IMR-90 (cell line): ENCODE results near the gene DOCK6. TPM values are rescaled to one million over a fixed set of nuclear protein-coding genes. Genes with fewer than 3 reads are reported as not detected.

Experiments used
- ATAC-seq: fragments of 200-7000 bp; cut with Tn5 transposase; 2 replicates; pipeline ENCODE4 v1.9.1; 2020; ENCODE audit warnings: low read depth, mild to moderate bottlenecking, moderate library complexity
- BruUV-seq: library from RNA; stranded (reverse); fragments of 400-500 nt; replicated peaks from 2 replicates; lab custom pipeline; 2021; lab: Mats Ljungman, UMichigan
- CTCF ChIA-PET: fragments of 300-600 bp; formaldehyde crosslinking; extraction: SDS; loops from one replicate; lab custom pipeline; 2021; ENCODE audit warnings: antibody characterized with exemption; lab: Yijun Ruan, JAX
- POLR2A ChIA-PET: fragments of 300-600 bp; sonication (Branson Sonifier 250); formaldehyde crosslinking; loops from one replicate; lab custom pipeline; 2022; ENCODE audit warnings: antibody characterized with exemption; ENCODE audit not compliant: unreplicated experiment; lab: Charles Lee
- DNase-seq: peaks from one replicate; pipeline ENCODE4 v3.0.0; 2013
- H2AFZ ChIP-seq: replicated peaks from 2 replicates; pipeline ENCODE3; 2013; ENCODE audit warnings: low read length, mild to moderate bottlenecking; ENCODE audit not compliant: poor library complexity
- H2AK5ac ChIP-seq: 2 replicates; pipeline ENCODE4 v1.6.1; 2013; ENCODE audit warnings: low read depth, low read length, inconsistent platforms
- H2AK9ac ChIP-seq: replicated peaks from 2 replicates; pipeline ENCODE3; 2013; ENCODE audit warnings: mild to moderate bottlenecking, low read depth, low read length, moderate library complexity; ENCODE audit not compliant: poor library complexity
- H2BK120ac ChIP-seq: 2 replicates; pipeline ENCODE4 v1.6.1; 2013; ENCODE audit warnings: low read depth, low read length, inconsistent platforms
- H2BK15ac ChIP-seq: 3 replicates; pipeline ENCODE4 v1.6.1; 2013; ENCODE audit warnings: low read depth, low read length, inconsistent platforms
- H2BK20ac ChIP-seq: 2 replicates; pipeline ENCODE4 v1.6.1; 2013; ENCODE audit warnings: low read depth, mild to moderate bottlenecking, inconsistent platforms, low read length, moderate library complexity
- H2BK5ac ChIP-seq: 2 replicates; pipeline ENCODE4 v1.6.1; 2013; ENCODE audit warnings: mild to moderate bottlenecking, low read depth, low read length, inconsistent platforms; ENCODE audit not compliant: poor library complexity, severe bottlenecking
- H3K14ac ChIP-seq: replicated peaks from 2 replicates; pipeline ENCODE4 v1.6.1; 2013; ENCODE audit warnings: low read depth, low read length, inconsistent platforms
- H3K18ac ChIP-seq: 2 replicates; pipeline ENCODE4 v1.6.1; 2013; ENCODE audit warnings: low read depth, low read length, control low read depth
- H3K23ac ChIP-seq: 2 replicates; pipeline ENCODE4 v1.6.1; 2013; ENCODE audit warnings: low read depth, low read length, inconsistent platforms
- H3K27ac ChIP-seq: 2 replicates; pipeline ENCODE4 v1.5.1; 2013; ENCODE audit warnings: mild to moderate bottlenecking, control low read depth, low read length; ENCODE audit not compliant: insufficient read depth
- H3K27me3 ChIP-seq: 2 replicates; pipeline ENCODE4 v1.6.1; 2013; ENCODE audit warnings: low read length; ENCODE audit not compliant: control insufficient read depth, insufficient read depth
- H3K36me3 ChIP-seq: 2 replicates; pipeline ENCODE4 v1.6.1; 2013; ENCODE audit warnings: low read length, mixed read lengths; ENCODE audit not compliant: control insufficient read depth, insufficient read depth
- H3K4ac ChIP-seq: 2 replicates; pipeline ENCODE4 v1.6.1; 2013; ENCODE audit warnings: low read depth, low read length, inconsistent platforms
- H3K4me1 ChIP-seq: 2 replicates; pipeline ENCODE4 v1.6.1; 2013; ENCODE audit warnings: low read length, mixed read lengths; ENCODE audit not compliant: control insufficient read depth, insufficient read depth
- H3K4me2 ChIP-seq: 2 replicates; pipeline ENCODE4 v1.6.1; 2013; ENCODE audit warnings: low read depth, mild to moderate bottlenecking, control low read depth, low read length, moderate library complexity
- H3K4me3 ChIP-seq: 2 replicates; pipeline ENCODE4 v1.5.1; 2013; ENCODE audit warnings: low read depth, mild to moderate bottlenecking, control low read depth, low read length, moderate library complexity; ENCODE audit not compliant: insufficient read depth
- H3K56ac ChIP-seq: 2 replicates; pipeline ENCODE4 v1.6.1; 2013; ENCODE audit warnings: low read length, inconsistent platforms; ENCODE audit not compliant: insufficient read depth; ENCODE audit errors: extremely low read depth
- H3K79me1 ChIP-seq, 2 experiments: 2 replicates each; pipeline ENCODE4 v1.6.1; 2013; ENCODE audit warnings: low read length in 2 of 2, inconsistent platforms in 1 of 2, low read depth in 1 of 2
- H3K9ac ChIP-seq: 2 replicates; pipeline ENCODE4 v1.6.1; 2013; ENCODE audit warnings: low read depth, low read length, control low read depth
- H3K9me1 ChIP-seq: 2 replicates; pipeline ENCODE4 v1.6.1; 2013; ENCODE audit warnings: low read length, inconsistent platforms; ENCODE audit not compliant: insufficient read depth
- H3K9me3 ChIP-seq: 2 replicates; pipeline ENCODE4 v1.6.1; 2013; ENCODE audit warnings: low read length; ENCODE audit not compliant: control insufficient read depth, insufficient read depth
- H4K20me1 ChIP-seq: 2 replicates; pipeline ENCODE4 v1.6.1; 2013; ENCODE audit warnings: low read length, inconsistent platforms; ENCODE audit not compliant: insufficient read depth
- H4K5ac ChIP-seq: 2 replicates; pipeline ENCODE4 v1.6.1; 2013; ENCODE audit warnings: mild to moderate bottlenecking, low read depth, low read length, control low read depth
- H4K8ac ChIP-seq, 2 experiments: 2 replicates each; pipeline ENCODE4 v1.6.1; 2013; ENCODE audit warnings: low read depth in 2 of 2, low read length in 2 of 2, control low read depth in 1 of 2, inconsistent platforms in 1 of 2
- H4K91ac ChIP-seq: 2 replicates; pipeline ENCODE4 v1.6.1; 2013; ENCODE audit warnings: low read depth, low read length, inconsistent platforms; ENCODE audit not compliant: insufficient read depth
- CEBPB ChIP-seq: IDR thresholded peaks from 2 replicates; pipeline ENCODE4 v1.6.1; 2012; ENCODE audit warnings: low read depth, low read length, improper control_type of control experiment
- FOS ChIP-seq: fragments of 150-350 bp; IDR thresholded peaks from 2 replicates; pipeline ENCODE4 v1.6.1; 2016; ENCODE audit warnings: low read depth, low read length
- MAFK ChIP-seq: IDR thresholded peaks from 2 replicates; pipeline ENCODE4 v1.6.1; 2012; ENCODE audit warnings: low read depth, low read length, improper control_type of control experiment
- NFE2L2 ChIP-seq: fragments of 150-350 bp; IDR thresholded peaks from 2 replicates; pipeline ENCODE4 v1.6.1; 2016; ENCODE audit warnings: low read depth, mild to moderate bottlenecking, low read length
- SMC3 ChIP-seq: fragments of 150-350 bp; IDR thresholded peaks from 2 replicates; pipeline ENCODE4 v1.6.1; 2016; ENCODE audit warnings: low read depth, mild to moderate bottlenecking, antibody characterized with exemption, low read length, moderate library complexity
- USF2 ChIP-seq: fragments of 150-350 bp; IDR thresholded peaks from 2 replicates; pipeline ENCODE4 v1.6.1; 2017; ENCODE audit warnings: mild to moderate bottlenecking, antibody characterized with exemption, low read length, low read depth
- WGBS, 2 experiments: methylation state at CpG; one replicate each; pipeline versions ENCODE4 v1.1.5 to v1.1.7; 2013; ENCODE audit warnings: missing lambda C conversion rate in 2 of 2; ENCODE audit not compliant: insufficient read length in 1 of 2; ENCODE audit errors: extremely low coverage in 2 of 2; 5-methylcytosine and 5-hydroxymethylcytosine counted together
- dilution Hi-C: fragments of 300-500 bp; cut with HindIII; formaldehyde crosslinking; loops from one replicate; pipeline ENCODE4 v1.14.3; 2018; ENCODE audit warnings: low sequenced_read_pairs; ENCODE audit not compliant: unreplicated experiment
- in situ Hi-C: fragments of 300-500 bp; cut with MboI; formaldehyde crosslinking; loops from 3 replicates; pipeline ENCODE4 v1.14.3; 2019; ENCODE audit warnings: low sequenced_read_pairs, inconsistent platforms, mixed read lengths
- intact Hi-C: fragments of 100-400 bp; cut with micrococcal nuclease; formaldehyde crosslinking; loops from 2 replicates; pipeline ENCODE4 v1.10.0; 2022
- polyA plus RNA-seq, 3 experiments: library from polyadenylated mRNA; depleted of rRNA; stranded (reverse); fragments of >200 nt; gene quantifications; 2 replicates each; pipeline ENCODE4 v1.2.3, GENCODE V29; 2012; ENCODE audit warnings: low replicate concordance in 1 of 3
- total RNA-seq: library from RNA; depleted of rRNA; stranded (reverse); fragments of >200 nt; gene quantifications from 2 replicates; pipeline ENCODE4 v1.2.3, GENCODE V29; 2012

Gene DOCK6
- total and polyA plus RNA-seq, 2 of the 4 experiments (the other 2 are of a cell fraction) = 5.0 to 18.4 TPM

- Histone ChIP-seq H3K36me3 (peaks cover 73% of the 10 kb centered on the region), H3K23ac (no peak overlapping the region), H3K4me3 (no peak overlapping the region), H4K20me1 (peaks cover 7% of the 10 kb centered on the region; the same call in 1 of the 2 replicates), H3K4me1 (0 out of 2 replicates have a peak, but pooled peaks cover 1% of the 10 kb centered on the region), H2AFZ (no peak overlapping the region), H3K27me3 (no peaks in the 10 kb centered on the region), H4K5ac (no peak overlapping the region), H3K9me3 (no peaks in the 10 kb centered on the region), H3K9ac (no peak overlapping the region), H2BK15ac (no peak overlapping the region), H2BK120ac (no peak overlapping the region), H2AK5ac (peak overlapping the region; percentile 79; the same call in 1 of the 2 replicates), H3K4ac (no peak overlapping the region), H3K18ac (no peak overlapping the region), H2AK9ac (no peak overlapping the region), H2BK5ac (no peak overlapping the region), H3K9me1 (peaks cover 8% of the 10 kb centered on the region), H3K79me1 (peaks cover 48 to 88% of the 10 kb centered on the region in 2 experiments), H3K14ac (no peak overlapping the region), H3K4me2 (no peak overlapping the region), H4K91ac (no peak overlapping the region), H3K27ac (no peak overlapping the region), H4K8ac (no peak overlapping the region), H3K56ac (no peak overlapping the region), H2BK20ac (no peak overlapping the region)
- TF ChIP-seq CEBPB = no peak
- TF ChIP-seq USF2 = no peak
- TF ChIP-seq FOS = no peak
- no peak for TF ChIP-seq NFE2L2
- no peak for TF ChIP-seq MAFK
- TF ChIP-seq SMC3 = no peak
- 77% methylated on average over 7 of the region's 8 CpGs; no CpG with 5 or more reads in 1 of the 2 experiments for WGBS, 2 experiments
- BruUV-seq = no TSS peak
- DNase-seq (no peak), ATAC-seq (no peak)
- intact Hi-C loops = no loop called here
- in situ Hi-C loops = no loop called here
- dilution Hi-C loops = no loop called here
- CTCF ChIA-PET = interaction anchor here (0.6 kb wide), 1 partner anchor 255 kb away, joined by 3 read pairs; no protein-coding TSS in a partner anchor
- POLR2A ChIA-PET = no interaction called here
Measured at GRCh38 chr19:11180346-11180745, 82.0 kb downstream of the DOCK6 start.
